Mesenchymal stem cell (in vitro differentiated cells and primary cell): ENCODE measurements around the gene SLC16A14.

Experiments used
- DNase-seq: peaks from one replicate; pipeline ENCODE4 v3.0.0-alpha.2; 2013
- H2AFZ ChIP-seq: one replicate; pipeline ENCODE4 v1.6.1; 2013; ENCODE audit warnings: low read depth, mild to moderate bottlenecking, control low read depth, inconsistent platforms, low read length, moderate library complexity
- H2AK5ac ChIP-seq: 2 replicates; pipeline ENCODE4 v1.6.1; 2013; ENCODE audit warnings: low read length, moderate library complexity, mild to moderate bottlenecking, inconsistent platforms; ENCODE audit not compliant: severe bottlenecking
- H2BK120ac ChIP-seq: one replicate; pipeline ENCODE4 v1.6.1; 2013; ENCODE audit warnings: low read depth, mild to moderate bottlenecking, inconsistent platforms, low read length, moderate library complexity
- H2BK12ac ChIP-seq, 2 experiments: one replicate each; pipeline ENCODE4 v1.6.1; 2013; ENCODE audit warnings: inconsistent platforms in 2 of 2, low read length in 2 of 2, mild to moderate bottlenecking in 2 of 2, moderate library complexity in 2 of 2, control low read depth in 1 of 2
- H2BK15ac ChIP-seq: one replicate; pipeline ENCODE4 v1.6.1; 2013; ENCODE audit warnings: mild to moderate bottlenecking, low read depth, inconsistent platforms; ENCODE audit not compliant: poor library complexity, severe bottlenecking
- H2BK5ac ChIP-seq: 2 replicates; pipeline ENCODE4 v1.6.1; 2013; ENCODE audit warnings: low read depth, mild to moderate bottlenecking, low read length, control low read depth, inconsistent platforms; ENCODE audit not compliant: poor library complexity, severe bottlenecking
- H3K14ac ChIP-seq, 2 experiments: one replicate each; pipeline ENCODE4 v1.6.1; 2013; ENCODE audit warnings: inconsistent platforms in 2 of 2, low read length in 2 of 2, control low read depth in 1 of 2, mild to moderate bottlenecking in 1 of 2, moderate library complexity in 1 of 2
- H3K18ac ChIP-seq, 2 experiments: one replicate each; pipeline ENCODE4 v1.6.1; 2013; ENCODE audit warnings: inconsistent platforms in 2 of 2, low read length in 2 of 2, control low read depth in 1 of 2, low read depth in 1 of 2, mild to moderate bottlenecking in 1 of 2
- H3K23ac ChIP-seq, 2 experiments: one replicate each; pipeline ENCODE4 v1.6.1; 2013; ENCODE audit warnings: inconsistent platforms in 2 of 2, low read length in 2 of 2, mild to moderate bottlenecking in 2 of 2, moderate library complexity in 2 of 2, control low read depth in 1 of 2
- H3K27ac ChIP-seq: 2 replicates; pipeline ENCODE4 v1.5.1; 2013; ENCODE audit warnings: mild to moderate bottlenecking, moderate library complexity, low read length, control low read depth, inconsistent platforms; ENCODE audit not compliant: poor library complexity, severe bottlenecking
- H3K27me3 ChIP-seq, 2 experiments: 2 replicates each; pipeline versions ENCODE4 v1.6.1 to v1.7.0; 2013; ENCODE audit warnings: low read length in 2 of 2, mild to moderate bottlenecking in 2 of 2, moderate library complexity in 2 of 2, control low read depth in 1 of 2, inconsistent platforms in 1 of 2; ENCODE audit not compliant: control insufficient read depth in 1 of 2, insufficient read depth in 1 of 2
- H3K36me3 ChIP-seq, 2 experiments: 2 replicates each; pipeline versions ENCODE4 v1.6.1 to v1.7.0; 2013; ENCODE audit warnings: low read length in 2 of 2, control low read depth in 1 of 2, inconsistent platforms in 1 of 2, low read depth in 1 of 2, mild to moderate bottlenecking in 1 of 2; ENCODE audit not compliant: insufficient read depth in 2 of 2, control insufficient read depth in 1 of 2
- H3K4ac ChIP-seq, 2 experiments: one replicate each; pipeline ENCODE4 v1.6.1; 2013; ENCODE audit warnings: inconsistent platforms in 2 of 2, low read length in 2 of 2, mild to moderate bottlenecking in 2 of 2, moderate library complexity in 2 of 2, control low read depth in 1 of 2, low read depth in 1 of 2
- H3K4me1 ChIP-seq: 2 replicates; pipeline ENCODE4 v1.6.1; 2013; ENCODE audit warnings: low read depth, low read length, control low read depth; ENCODE audit not compliant: control insufficient read depth, insufficient read depth
- H3K4me2 ChIP-seq: 2 replicates; pipeline ENCODE4 v1.6.1; 2013; ENCODE audit warnings: low read length, mild to moderate bottlenecking, inconsistent platforms; ENCODE audit not compliant: poor library complexity, severe bottlenecking
- H3K4me3 ChIP-seq, 2 experiments: 2 replicates each; pipeline versions ENCODE4 v1.5.1 to v1.7.0; 2013; ENCODE audit warnings: low read length in 2 of 2, mild to moderate bottlenecking in 2 of 2, control low read depth in 1 of 2, low read depth in 1 of 2; ENCODE audit not compliant: insufficient read depth in 1 of 2
- H3K79me1 ChIP-seq: replicated peaks from 2 replicates; pipeline ENCODE4 v1.6.1; 2013; ENCODE audit warnings: mild to moderate bottlenecking, control low read depth, low read length, inconsistent platforms; ENCODE audit not compliant: poor library complexity, severe bottlenecking
- H3K9ac ChIP-seq: 2 replicates; pipeline ENCODE4 v1.7.0; 2013; ENCODE audit warnings: mild to moderate bottlenecking, low read length, moderate library complexity
- H3K9me3 ChIP-seq: 2 replicates; pipeline ENCODE4 v1.7.0; 2013; ENCODE audit warnings: mild to moderate bottlenecking, low read length; ENCODE audit not compliant: control insufficient read depth
- H4K8ac ChIP-seq: one replicate; pipeline ENCODE4 v1.6.1; 2013; ENCODE audit warnings: inconsistent platforms, mild to moderate bottlenecking, low read length, moderate library complexity
- H4K91ac ChIP-seq: one replicate; pipeline ENCODE4 v1.6.1; 2013; ENCODE audit warnings: mild to moderate bottlenecking, low read length, inconsistent platforms
- WGBS: methylation state at CpG from one replicate; pipeline ENCODE4 v1.1.7; 2013; ENCODE audit warnings: mixed read lengths; 5-methylcytosine and 5-hydroxymethylcytosine counted together

Gene SLC16A14

DNA sequence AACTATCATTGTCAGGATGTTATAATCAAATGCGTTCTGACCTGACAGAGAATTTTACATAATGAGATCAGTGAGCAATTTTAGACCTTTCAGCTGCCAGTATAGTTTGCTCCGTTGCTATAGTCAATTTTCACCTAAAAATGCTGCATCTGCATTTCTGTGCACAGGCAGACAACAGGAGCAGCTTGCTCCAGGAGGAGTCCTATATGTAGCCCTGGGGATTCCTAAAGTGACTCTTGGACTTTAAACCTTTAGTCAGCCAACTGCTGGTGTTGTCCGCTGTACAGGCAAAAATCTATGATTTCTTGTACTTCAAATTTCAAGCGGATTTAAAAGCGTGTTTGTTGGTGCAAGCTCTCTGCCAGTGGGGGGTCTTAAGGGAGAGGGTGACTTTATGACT is 25.7 kb downstream of the SLC16A14 start:
- 88% methylated on average over 5 of the region's 5 CpGs for WGBS
- H3K9ac ChIP-seq: no peak overlapping the region

DNA sequence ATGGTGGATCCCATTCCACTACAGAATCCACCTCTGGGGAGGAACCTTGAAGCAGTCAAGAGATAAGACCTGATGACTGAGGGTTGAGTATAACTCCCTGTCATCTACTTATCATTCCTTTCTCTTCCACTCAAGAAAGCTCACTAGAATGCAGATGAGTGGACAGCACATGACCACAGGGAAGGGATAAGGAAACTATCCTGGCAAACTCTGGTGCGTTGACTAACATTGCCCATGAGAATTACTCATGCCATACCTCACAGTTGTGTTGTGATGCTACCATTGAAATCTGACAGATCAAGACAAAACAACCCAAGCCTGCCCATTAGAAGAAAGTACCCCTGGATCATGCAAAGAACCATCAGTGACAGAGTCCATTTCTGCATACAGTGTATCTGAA is 26.5 kb downstream of the SLC16A14 start:
- no peaks in the 10 kb centered on the region for H3K36me3 ChIP-seq
- no peak overlapping the region for H4K8ac ChIP-seq
- no peak overlapping the region for H4K91ac ChIP-seq
- H2BK5ac ChIP-seq: no peak overlapping the region
- peaks cover 3% of the 10 kb centered on the region for H3K9me3 ChIP-seq
- H2BK120ac ChIP-seq: no peak overlapping the region
- DNase-seq: no peak
- no peak overlapping the region for H3K9ac ChIP-seq
- no peak overlapping the region for H3K4me2 ChIP-seq
- 79% methylated on average over 1 of the region's 1 CpG for WGBS
- H3K4me1 ChIP-seq: no peaks in the 10 kb centered on the region
- no peak overlapping the region for H2AK5ac ChIP-seq
- no peak overlapping the region for H2AFZ ChIP-seq
- no peak overlapping the region for H3K4me3 ChIP-seq
- no peak overlapping the region for H3K18ac ChIP-seq
- H2BK15ac ChIP-seq: no peak overlapping the region
- H3K4ac ChIP-seq: no peak overlapping the region
- no peaks in the 10 kb centered on the region for H3K79me1 ChIP-seq
- H3K27me3 ChIP-seq: no peaks in the 10 kb centered on the region
- H3K27ac ChIP-seq: no peak overlapping the region
- H2BK12ac ChIP-seq: no peak overlapping the region
- H3K14ac ChIP-seq: no peak overlapping the region
- H3K23ac ChIP-seq: no peak overlapping the region

More for the DNA sequence above, 25.7 kb downstream of the SLC16A14 start:
- H3K36me3 ChIP-seq: no peaks in the 10 kb centered on the region
- H2BK12ac ChIP-seq: no peak overlapping the region
- H4K8ac ChIP-seq: no peak overlapping the region
- no peak overlapping the region for H3K18ac ChIP-seq
- no peak for DNase-seq
- no peak overlapping the region for H4K91ac ChIP-seq
- H2BK5ac ChIP-seq: no peak overlapping the region
- no peak overlapping the region for H3K23ac ChIP-seq
- H3K79me1 ChIP-seq: no peaks in the 10 kb centered on the region
- no peak overlapping the region for H2AK5ac ChIP-seq
- H3K27ac ChIP-seq: no peak overlapping the region
- H3K27me3 ChIP-seq: no peaks in the 10 kb centered on the region
- no peak overlapping the region for H3K4me3 ChIP-seq
- H3K14ac ChIP-seq: no peak overlapping the region
- H3K4me2 ChIP-seq: no peak overlapping the region
- peaks cover 3% of the 10 kb centered on the region for H3K9me3 ChIP-seq
- no peak overlapping the region for H2BK15ac ChIP-seq
- H3K4ac ChIP-seq: no peak overlapping the region
- no peak overlapping the region for H2BK120ac ChIP-seq
- H3K4me1 ChIP-seq: no peaks in the 10 kb centered on the region
- H2AFZ ChIP-seq: no peak overlapping the region

DNA sequence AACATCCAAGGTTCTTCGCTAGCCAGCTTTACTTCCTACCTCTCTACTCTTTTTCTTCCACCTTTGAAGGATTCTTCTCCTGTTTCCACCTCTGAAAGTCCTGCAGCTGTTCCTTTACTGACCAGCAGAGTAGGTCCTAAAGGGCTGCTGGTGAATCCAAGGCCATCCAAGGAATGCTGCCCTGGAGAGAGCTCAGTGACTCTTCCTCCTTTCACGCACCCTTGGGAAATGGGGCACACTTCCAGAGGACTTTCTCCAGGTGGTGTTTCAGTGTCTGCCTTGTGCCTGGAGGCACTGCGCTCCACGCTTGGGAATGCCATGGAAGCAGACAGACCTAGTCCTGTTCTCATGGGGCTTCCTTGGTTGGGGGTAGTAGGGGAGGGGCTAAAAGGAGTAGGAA is 45.4 kb downstream of the SLC16A14 start:
- Histone ChIP-seq H4K8ac (no peak overlapping the region), H2AFZ (no peak overlapping the region), H3K79me1 (no peaks in the 10 kb centered on the region), H3K4me1 (no peaks in the 10 kb centered on the region), H3K4me3 (no peak overlapping the region), H2BK15ac (no peak overlapping the region), H3K4me2 (no peak overlapping the region), H4K91ac (no peak overlapping the region), H3K18ac (peak overlapping the region in 1 of 2 experiments; percentile 38), H2BK5ac (no peak overlapping the region), H3K36me3 (no peaks in the 10 kb centered on the region), H3K23ac (no peak overlapping the region), H2BK12ac (no peak overlapping the region), H3K14ac (no peak overlapping the region), H3K4ac (no peak overlapping the region), H3K27me3 (no peaks in the 10 kb centered on the region), H3K9me3 (no peaks in the 10 kb centered on the region), H2AK5ac (no peak overlapping the region), H3K27ac (no peak overlapping the region), H2BK120ac (no peak overlapping the region), H3K9ac (no peak overlapping the region)
- DNase-seq: no peak
- 96% methylated on average over 4 of the region's 4 CpGs for WGBS

DNA sequence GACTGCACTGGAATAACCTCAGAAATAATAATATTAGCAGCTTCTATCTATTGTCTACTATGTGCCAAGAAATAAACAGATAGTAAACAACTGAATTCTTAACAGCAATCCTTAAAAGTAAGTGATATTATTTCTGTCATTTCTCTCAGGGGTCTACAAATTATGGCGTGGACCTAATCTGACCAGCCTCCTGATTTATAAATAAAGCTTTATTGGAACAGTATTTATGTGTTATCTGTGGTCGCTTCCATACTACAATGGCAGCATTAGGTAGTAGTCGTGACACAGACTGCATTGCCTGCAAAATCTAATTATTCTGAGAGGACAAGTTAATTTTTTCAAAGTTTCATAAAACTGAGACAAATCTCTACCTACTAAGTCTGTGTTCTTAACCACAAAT is 49.0 kb downstream of the SLC16A14 start:
- no peak overlapping the region for H4K8ac ChIP-seq
- no peak overlapping the region for H3K14ac ChIP-seq
- no peak overlapping the region for H2BK5ac ChIP-seq
- H3K4me3 ChIP-seq: no peak overlapping the region
- 82% methylated on average over 2 of the region's 3 CpGs for WGBS
- no peak overlapping the region for H3K23ac ChIP-seq
- no peaks in the 10 kb centered on the region for H3K4me1 ChIP-seq
- H2AFZ ChIP-seq: no peak overlapping the region
- no peak overlapping the region for H2BK15ac ChIP-seq
- H3K4me2 ChIP-seq: no peak overlapping the region
- H3K9ac ChIP-seq: no peak overlapping the region
- no peak overlapping the region for H3K4ac ChIP-seq
- H3K27ac ChIP-seq: no peak overlapping the region
- H2BK120ac ChIP-seq: no peak overlapping the region
- no peak overlapping the region for H4K91ac ChIP-seq
- H2AK5ac ChIP-seq: no peak overlapping the region
- H3K18ac ChIP-seq: no peak overlapping the region
- H3K79me1 ChIP-seq: no peaks in the 10 kb centered on the region
- H2BK12ac ChIP-seq: no peak overlapping the region
- no peak for DNase-seq
- no peaks in the 10 kb centered on the region for H3K27me3 ChIP-seq
- H3K36me3 ChIP-seq: no peaks in the 10 kb centered on the region
- H3K9me3 ChIP-seq: no peaks in the 10 kb centered on the region
